HG02642 (cell line): Measurements from ENCODE around the gene GARIN5B.

Experiments used
- ATAC-seq: cut with Tn5 transposase; IDR thresholded peaks from one replicate; pipeline ENCODE4 v1.9.1; 2021; ENCODE audit warnings: mild to moderate bottlenecking; ENCODE audit not compliant: unreplicated experiment, poor library complexity

Gene GARIN5B

DNA sequence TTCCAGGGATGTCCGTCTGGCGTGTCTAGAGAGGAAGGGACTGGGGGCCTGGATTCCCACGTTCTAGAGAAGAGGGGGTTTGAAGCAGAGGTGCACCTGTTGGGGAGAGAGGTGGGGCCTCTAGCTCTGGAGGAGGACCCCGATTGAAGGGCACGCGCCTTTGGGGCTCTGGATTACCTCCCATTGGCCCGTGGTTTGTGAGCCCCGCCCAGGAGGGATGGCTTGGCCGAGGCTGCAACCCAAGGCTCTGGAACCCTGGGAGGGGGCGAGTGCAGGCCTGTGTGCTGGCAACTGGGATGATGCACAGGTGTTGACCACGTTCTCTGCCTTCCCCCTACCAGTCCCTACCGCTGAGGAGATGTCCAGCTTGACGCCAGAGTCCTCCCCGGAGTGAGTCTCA lies 58.1 kb downstream of the GARIN5B start:
- ATAC-seq: no peak
